GM12872 (cell line): ENCODE data around the gene TMC6.

Source experiments
- TF ChIP-seq, protein P1 (sequence below): IDR thresholded peaks from 3 replicates; pipeline ENCODE4 v1.5.1; 2011; ENCODE audit warnings: low read depth, mild to moderate bottlenecking, low read length, moderate library complexity; ENCODE audit not compliant: insufficient read depth

Gene TMC6

GRCh38 chr17:78086740-78087139 is 41.8 kb downstream of the TMC6 start:
- TF ChIP-seq, protein P1, sequence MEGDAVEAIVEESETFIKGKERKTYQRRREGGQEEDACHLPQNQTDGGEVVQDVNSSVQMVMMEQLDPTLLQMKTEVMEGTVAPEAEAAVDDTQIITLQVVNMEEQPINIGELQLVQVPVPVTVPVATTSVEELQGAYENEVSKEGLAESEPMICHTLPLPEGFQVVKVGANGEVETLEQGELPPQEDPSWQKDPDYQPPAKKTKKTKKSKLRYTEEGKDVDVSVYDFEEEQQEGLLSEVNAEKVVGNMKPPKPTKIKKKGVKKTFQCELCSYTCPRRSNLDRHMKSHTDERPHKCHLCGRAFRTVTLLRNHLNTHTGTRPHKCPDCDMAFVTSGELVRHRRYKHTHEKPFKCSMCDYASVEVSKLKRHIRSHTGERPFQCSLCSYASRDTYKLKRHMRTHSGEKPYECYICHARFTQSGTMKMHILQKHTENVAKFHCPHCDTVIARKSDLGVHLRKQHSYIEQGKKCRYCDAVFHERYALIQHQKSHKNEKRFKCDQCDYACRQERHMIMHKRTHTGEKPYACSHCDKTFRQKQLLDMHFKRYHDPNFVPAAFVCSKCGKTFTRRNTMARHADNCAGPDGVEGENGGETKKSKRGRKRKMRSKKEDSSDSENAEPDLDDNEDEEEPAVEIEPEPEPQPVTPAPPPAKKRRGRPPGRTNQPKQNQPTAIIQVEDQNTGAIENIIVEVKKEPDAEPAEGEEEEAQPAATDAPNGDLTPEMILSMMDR = no peak

DNA sequence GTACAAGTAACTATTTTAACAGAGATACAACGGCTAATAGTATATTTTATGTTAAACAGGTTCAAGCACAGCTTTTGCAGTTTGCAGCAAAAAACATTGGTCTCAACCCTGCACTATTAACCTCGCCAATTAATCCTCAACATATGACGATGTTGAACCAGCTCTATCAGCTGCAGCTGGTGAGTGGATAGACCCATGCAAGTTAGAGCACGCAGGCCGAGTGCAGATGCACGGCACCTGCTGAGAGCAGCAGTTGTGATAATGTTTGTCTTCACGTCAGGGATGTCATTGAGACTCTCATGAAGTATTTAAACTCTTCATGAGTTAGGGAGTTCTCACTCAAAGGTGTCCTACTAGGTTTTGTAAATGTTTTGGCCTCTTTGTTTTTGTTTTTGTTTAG is 45.6 kb downstream of the TMC6 start:
- TF ChIP-seq, protein P1 = no peak

DNA sequence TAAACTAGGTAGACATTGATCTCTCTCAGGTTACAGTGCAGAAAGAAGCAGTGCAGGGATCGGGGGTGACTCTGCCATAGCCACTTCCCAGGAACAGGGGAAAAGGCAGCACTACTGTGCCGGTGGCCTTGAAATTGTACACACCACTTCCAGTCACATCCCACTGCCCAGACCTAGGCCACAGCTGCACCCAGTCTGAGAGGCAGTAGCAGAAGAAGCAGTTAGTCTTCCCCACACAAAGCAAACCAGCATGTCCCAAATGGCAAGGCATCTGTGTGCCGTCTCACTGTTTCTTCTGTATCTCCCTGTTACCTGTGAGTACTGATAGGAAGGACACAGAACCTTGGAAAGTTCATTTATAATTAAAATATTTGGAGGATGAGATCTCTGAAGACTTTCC is 47.0 kb downstream of the TMC6 start:
- TF ChIP-seq, protein P1 = no peak

GRCh38 chr17:78079253-78079652 is 49.3 kb downstream of the TMC6 start:
- TF ChIP-seq, protein P1 = no peak

DNA sequence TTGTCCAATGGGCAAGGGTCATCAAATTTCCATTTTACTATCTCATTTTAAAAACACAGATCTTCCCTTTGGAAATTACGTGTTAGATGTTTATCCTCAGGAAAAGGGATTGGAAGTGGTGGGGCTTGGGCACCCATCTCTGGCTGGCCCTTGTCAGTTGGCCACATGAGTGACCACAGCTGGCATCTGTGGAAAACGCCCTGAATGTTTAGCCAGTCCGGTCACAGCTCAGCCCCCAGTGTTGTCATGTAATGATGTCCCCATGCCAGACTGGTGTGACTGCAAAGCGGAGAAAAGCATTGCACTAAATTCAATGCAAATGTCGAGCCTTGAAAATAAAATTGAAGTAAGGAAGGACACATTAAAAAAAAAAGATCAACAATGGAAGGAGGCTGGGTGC is 53.0 kb downstream of the TMC6 start:
- TF ChIP-seq, protein P1 = no peak

GRCh38 chr17:78075011-78075410 is 53.5 kb downstream of the TMC6 start:
- TF ChIP-seq, protein P1 = no peak

DNA sequence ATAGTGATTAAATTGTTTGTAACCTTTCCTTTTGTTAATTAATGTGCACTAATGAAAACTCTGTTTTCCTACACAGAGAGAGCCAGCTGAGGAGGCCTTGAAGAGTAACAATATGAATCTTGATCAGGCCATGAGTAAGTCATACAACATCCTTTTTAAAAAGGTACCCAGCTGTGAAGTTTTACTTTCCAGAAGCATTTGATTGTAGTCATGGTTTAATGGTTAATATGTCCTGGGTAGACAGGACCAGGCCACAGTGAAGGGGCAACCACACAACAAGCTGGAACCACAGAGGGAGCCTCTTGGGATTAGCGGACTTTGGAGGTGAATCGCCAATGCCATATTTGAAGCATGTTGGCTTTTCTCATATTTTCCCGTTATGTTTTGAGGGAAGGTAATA is 55.6 kb downstream of the TMC6 start:
- TF ChIP-seq, protein P1 = no peak

GRCh38 chr17:78069695-78070094 is 58.9 kb downstream of the TMC6 start:
- TF ChIP-seq, protein P1 = no peak
